ENCODE measurements around the gene CTDP1.

Gene CTDP1

GRCh38 chr18:79640875-79641274 lies 38.7 kb upstream of the CTDP1 start:
- Histone ChIP-seq H3K9ac (ENCODE audit: low read depth, low read length, poor library complexity, severe bottlenecking) (no peak overlapping the region), H3K4me2 (ENCODE audit: low read depth, low read length, poor library complexity, severe bottlenecking) (no peak overlapping the region), H3K4me1 (ENCODE audit: insufficient read depth, low read length, poor library complexity, severe bottlenecking) (peaks cover 21% of the 10 kb centered on the region), H3K36me3 (ENCODE audit: insufficient read depth, low read length) (no peaks in the 10 kb centered on the region), H4K20me1 (ENCODE audit: insufficient read depth, low read length, poor library complexity, severe bottlenecking) (no peaks in the 10 kb centered on the region), H2AFZ (ENCODE audit: low read length) (no peak overlapping the region), H3K9me2 (replicated peaks; ENCODE audit: low read depth, low read length) (no peaks in the 10 kb centered on the region), H3K79me2 (ENCODE audit: insufficient read depth, low read length) (no peaks in the 10 kb centered on the region), H3K9me3 (ENCODE audit: insufficient read depth, low read depth, low read length) (no peaks in the 10 kb centered on the region), H3K27me3 (ENCODE audit: insufficient read depth, low read length, poor library complexity, severe bottlenecking) (no peaks in the 10 kb centered on the region), H3K4me3 (ENCODE audit: low read length, poor library complexity, severe bottlenecking) (no peak overlapping the region), H3F3A (ENCODE audit: low read depth) (no peaks in the 10 kb centered on the region)
- TF ChIP-seq, protein P1, sequence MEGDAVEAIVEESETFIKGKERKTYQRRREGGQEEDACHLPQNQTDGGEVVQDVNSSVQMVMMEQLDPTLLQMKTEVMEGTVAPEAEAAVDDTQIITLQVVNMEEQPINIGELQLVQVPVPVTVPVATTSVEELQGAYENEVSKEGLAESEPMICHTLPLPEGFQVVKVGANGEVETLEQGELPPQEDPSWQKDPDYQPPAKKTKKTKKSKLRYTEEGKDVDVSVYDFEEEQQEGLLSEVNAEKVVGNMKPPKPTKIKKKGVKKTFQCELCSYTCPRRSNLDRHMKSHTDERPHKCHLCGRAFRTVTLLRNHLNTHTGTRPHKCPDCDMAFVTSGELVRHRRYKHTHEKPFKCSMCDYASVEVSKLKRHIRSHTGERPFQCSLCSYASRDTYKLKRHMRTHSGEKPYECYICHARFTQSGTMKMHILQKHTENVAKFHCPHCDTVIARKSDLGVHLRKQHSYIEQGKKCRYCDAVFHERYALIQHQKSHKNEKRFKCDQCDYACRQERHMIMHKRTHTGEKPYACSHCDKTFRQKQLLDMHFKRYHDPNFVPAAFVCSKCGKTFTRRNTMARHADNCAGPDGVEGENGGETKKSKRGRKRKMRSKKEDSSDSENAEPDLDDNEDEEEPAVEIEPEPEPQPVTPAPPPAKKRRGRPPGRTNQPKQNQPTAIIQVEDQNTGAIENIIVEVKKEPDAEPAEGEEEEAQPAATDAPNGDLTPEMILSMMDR (conservative IDR thresholded peaks at IDR 0.05; ENCODE audit: low read length) = no peak
- TF ChIP-seq EZH2phosphoT487 (IDR thresholded peaks at IDR 0.05; ENCODE audit: borderline replicate concordance) = no peak

GRCh38 chr18:79641722-79642497 lies 37.7 kb upstream of the CTDP1 start:
- Histone ChIP-seq H3K36me3 (ENCODE audit: insufficient read depth, low read length) (no peaks in the 10 kb centered on the region), H3F3A (ENCODE audit: low read depth) (no peaks in the 10 kb centered on the region), H2AFZ (ENCODE audit: low read length) (no peak overlapping the region), H3K9me3 (ENCODE audit: insufficient read depth, low read depth, low read length) (no peaks in the 10 kb centered on the region), H3K79me2 (ENCODE audit: insufficient read depth, low read length) (no peaks in the 10 kb centered on the region), H3K4me3 (ENCODE audit: low read length, poor library complexity, severe bottlenecking) (no peak overlapping the region), H3K9ac (ENCODE audit: low read depth, low read length, poor library complexity, severe bottlenecking) (no peak overlapping the region), H4K20me1 (ENCODE audit: insufficient read depth, low read length, poor library complexity, severe bottlenecking) (no peaks in the 10 kb centered on the region), H3K9me2 (replicated peaks; ENCODE audit: low read depth, low read length) (no peaks in the 10 kb centered on the region), H3K27me3 (ENCODE audit: insufficient read depth, low read length, poor library complexity, severe bottlenecking) (no peaks in the 10 kb centered on the region), H3K4me1 (ENCODE audit: insufficient read depth, low read length, poor library complexity, severe bottlenecking) (peaks cover 25% of the 10 kb centered on the region), H3K4me2 (ENCODE audit: low read depth, low read length, poor library complexity, severe bottlenecking) (no peak overlapping the region)
- TF ChIP-seq, protein P1 (conservative IDR thresholded peaks at IDR 0.05; ENCODE audit: low read length) = no peak

- no peaks in the 10 kb centered on the region for H3K79me2 ChIP-seq (ENCODE audit: insufficient read depth, low read length)
- H3K9me2 ChIP-seq (replicated peaks; ENCODE audit: low read depth, low read length) = no peaks in the 10 kb centered on the region
- TF ChIP-seq, protein P1 (conservative IDR thresholded peaks at IDR 0.05; ENCODE audit: low read length) = no peak
- no peak for TF ChIP-seq EZH2phosphoT487 (IDR thresholded peaks at IDR 0.05; ENCODE audit: borderline replicate concordance)
- H3F3A ChIP-seq (ENCODE audit: low read depth) = peaks cover under 1% of the 10 kb centered on the region; the same call in 1 of the 2 replicates
- H3K9ac ChIP-seq (ENCODE audit: low read depth, low read length, poor library complexity, severe bottlenecking) = no peak overlapping the region
- H4K20me1 ChIP-seq (ENCODE audit: insufficient read depth, low read length, poor library complexity, severe bottlenecking) = no peaks in the 10 kb centered on the region
- H3K4me1 ChIP-seq (ENCODE audit: insufficient read depth, low read length, poor library complexity, severe bottlenecking) = peaks cover 25% of the 10 kb centered on the region
- H2AFZ ChIP-seq (ENCODE audit: low read length) = no peak overlapping the region
- H3K9me3 ChIP-seq (ENCODE audit: insufficient read depth, low read depth, low read length) = no peaks in the 10 kb centered on the region
- H3K27me3 ChIP-seq (ENCODE audit: insufficient read depth, low read length, poor library complexity, severe bottlenecking) = no peaks in the 10 kb centered on the region
- no peak overlapping the region for H3K4me2 ChIP-seq (ENCODE audit: low read depth, low read length, poor library complexity, severe bottlenecking)
- no peaks in the 10 kb centered on the region for H3K36me3 ChIP-seq (ENCODE audit: insufficient read depth, low read length)
- H3K4me3 ChIP-seq (ENCODE audit: low read length, poor library complexity, severe bottlenecking) = no peak overlapping the region
Measured at GRCh38 chr18:79642626-79643025, 37.0 kb upstream of the CTDP1 start.

Measured in Loucy (cell line).